Measurements from ENCODE around the gene CSF3R. TPM values are rescaled to one million over a fixed set of nuclear protein-coding genes. Genes with fewer than 3 reads are reported as not detected.

CSF3R gene
- total and polyA plus RNA-seq, 9 of the 15 experiments (the other 6 are each of a cell fraction or from before 2014, with no cell fraction given) = 0.21 to 0.86 (median 0.40) TPM; not detected in 1

DNA sequence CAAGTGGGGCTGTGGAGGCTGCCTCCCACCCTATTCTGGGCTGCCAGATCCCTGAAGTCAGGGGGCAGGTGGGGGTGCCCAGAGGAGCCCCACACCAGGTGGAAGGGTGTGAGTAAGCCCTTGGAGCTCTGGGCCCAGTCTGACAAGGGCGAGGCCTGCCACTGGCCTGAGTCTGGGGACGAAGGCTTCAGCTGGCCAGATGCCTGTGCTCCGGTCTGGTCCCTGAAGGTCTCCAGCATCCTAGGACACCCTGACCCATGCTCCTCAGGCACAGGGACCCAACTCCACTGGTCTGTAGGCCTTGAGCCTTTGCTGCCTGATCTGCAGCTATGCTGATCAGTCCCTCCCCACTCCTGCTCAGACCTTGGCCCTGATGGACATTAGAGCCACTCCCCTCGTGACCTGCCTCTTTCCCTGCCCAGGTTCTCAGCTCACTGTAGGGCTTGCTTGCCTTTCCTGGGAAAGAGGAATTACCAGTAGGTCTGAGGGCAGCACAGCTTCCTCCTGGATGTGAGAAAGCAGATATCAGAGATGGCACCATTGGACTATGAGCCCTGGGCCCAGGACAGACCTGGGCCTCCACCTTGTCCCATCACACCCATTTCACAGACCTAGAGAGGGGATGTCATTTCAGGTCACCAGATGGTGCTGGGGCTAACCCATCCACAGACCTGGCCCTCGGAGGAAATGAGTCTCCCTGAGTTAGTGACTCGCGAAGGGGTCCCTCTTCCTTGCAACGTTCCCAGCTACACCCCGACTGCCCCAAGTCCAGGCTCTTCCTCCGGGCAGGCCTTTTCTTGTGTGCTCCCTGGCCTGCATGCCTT, 32.8 kb upstream of the CSF3R start:
- Histone ChIP-seq H3K27me3 (ENCODE audit: control insufficient read depth in 2 of 2, insufficient read depth in 2 of 2, low read length in 2 of 2) (no peaks in the 10 kb centered on the region), H3K4me3 (no peak overlapping the region), H3K4me1 (replicated peaks in 1 of 2; ENCODE audit: control insufficient read depth in 2 of 2, insufficient read depth in 2 of 2, low read length in 2 of 2) (peaks cover 29 to 37% of the 10 kb centered on the region in 2 experiments; a peak in 4 of 5 replicates), H3K9me1 (ENCODE audit: control insufficient read depth, insufficient read depth, low read length) (no peaks in the 10 kb centered on the region), H3K9ac (ENCODE audit: insufficient read depth in 1 of 2, low read depth in 2 of 2, low read length in 2 of 2) (no peak overlapping the region), H3K79me2 (ENCODE audit: control insufficient read depth, insufficient read depth, low read length) (no peaks in the 10 kb centered on the region), H4K20me1 (replicated peaks; ENCODE audit: control insufficient read depth, insufficient read depth, low read length) (no peaks in the 10 kb centered on the region), H3K36me3 (ENCODE audit: control insufficient read depth, insufficient read depth, low read length) (no peaks in the 10 kb centered on the region), H2AFZ (ENCODE audit: low read depth, low read length) (no peak overlapping the region), H3K4me2 (ENCODE audit: insufficient read depth, low read length) (no peak overlapping the region), H3K9me3 (replicated peaks; ENCODE audit: control insufficient read depth, insufficient read depth, low read depth, low read length) (no peaks in the 10 kb centered on the region), H3K27ac (ENCODE audit: extremely low read depth, low read depth, low read length) (no peak overlapping the region)
- BruUV-seq (replicated peaks) = no TSS peak
- CTCF ChIA-PET (ENCODE audit: low intra/inter-chr PET ratio) = interaction anchor here (1.2 to 1.4 kb wide), 2 partner anchors 135 to 808 kb away, joined by 5 to 6 read pairs; no protein-coding TSS in a partner anchor
- FAIRE-seq = no peak
- ATAC-seq = no peak
- in situ Hi-C loops (cut with MboI) = no loop called here
- POLR2A ChIA-PET = interaction anchor here (0.6 to 1.4 kb wide), 6 partner anchors 19 to 877 kb away, joined by 3 to 4 read pairs (median 3); no protein-coding TSS in a partner anchor
- intact Hi-C loops (cut with micrococcal nuclease) = loop anchor here (2.0 kb wide), 1 partner anchor 37 kb away; no protein-coding TSS in a partner anchor
- TF ChIP-seq ZC3H4 (CRISPR knock-in tag; IDR thresholded peaks at IDR 0.05; ENCODE audit: borderline replicate concordance) (0 out of 2 replicates have a peak, but pooled peaks have one; percentile 27), NR1H2 (CRISPR knock-in tag; IDR thresholded peaks at IDR 0.05) (no peak)
- no peak for DNase-seq (ENCODE audit: extremely low read depth in 1 of 4, low spot score in 3 of 4)
- 42% methylated on average over 10 of the region's 10 CpGs for WGBS (ENCODE audit: insufficient coverage, low coverage, missing lambda C conversion rate)

DNA sequence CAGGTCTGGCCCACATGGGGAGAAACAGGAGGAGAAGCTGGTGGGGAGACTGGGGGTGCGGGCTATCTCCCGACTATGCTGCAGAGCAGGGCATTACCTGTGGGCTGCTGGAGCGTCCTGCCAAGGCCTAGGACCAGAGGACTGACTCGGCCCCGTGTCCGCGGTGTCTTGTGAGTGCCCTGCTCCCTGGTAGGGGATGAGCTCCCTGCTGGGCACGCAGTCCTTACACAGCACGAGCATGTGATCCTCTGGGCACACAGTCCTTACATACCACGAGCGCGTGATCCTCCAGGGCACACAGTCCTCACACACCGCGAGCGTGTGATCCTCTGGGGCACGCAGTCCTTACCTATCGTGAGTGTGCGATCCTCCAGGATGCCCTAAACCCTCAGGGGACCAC, 31.8 kb upstream of the CSF3R start:
- H2AFZ ChIP-seq (ENCODE audit: low read depth, low read length) = peak overlapping the region; percentile 88
- no TSS peak for BruUV-seq (replicated peaks)
- intact Hi-C loops (cut with micrococcal nuclease) (no loop called here), in situ Hi-C loops (cut with MboI) (no loop called here)
- DNase-seq (ENCODE audit: extremely low read depth in 1 of 4, low spot score in 3 of 4) = no peak
- no peaks in the 10 kb centered on the region for H4K20me1 ChIP-seq (replicated peaks; ENCODE audit: control insufficient read depth, insufficient read depth, low read length)
- H3K9me1 ChIP-seq (ENCODE audit: control insufficient read depth, insufficient read depth, low read length) = no peaks in the 10 kb centered on the region
- no peaks in the 10 kb centered on the region for H3K79me2 ChIP-seq (ENCODE audit: control insufficient read depth, insufficient read depth, low read length)
- no peak overlapping the region for H3K27ac ChIP-seq (ENCODE audit: extremely low read depth, low read depth, low read length)
- no peak for ATAC-seq
- ChIA-PET POLR2A (interaction anchor here (0.8 to 0.9 kb wide), 2 partner anchors 16 to 28 kb away, joined by 3 read pairs; no protein-coding TSS in a partner anchor), CTCF (ENCODE audit: low intra/inter-chr PET ratio) (no interaction called here)
- no peak for FAIRE-seq
- no peaks in the 10 kb centered on the region for H3K9me3 ChIP-seq (replicated peaks; ENCODE audit: control insufficient read depth, insufficient read depth, low read depth, low read length)
- peaks cover 29 to 37% of the 10 kb centered on the region in 2 experiments; a peak in 4 of 5 replicates for H3K4me1 ChIP-seq (replicated peaks in 1 of 2; ENCODE audit: control insufficient read depth in 2 of 2, insufficient read depth in 2 of 2, low read length in 2 of 2)
- H3K4me2 ChIP-seq (ENCODE audit: insufficient read depth, low read length) = no peak overlapping the region; the same call in 1 of the 2 replicates
- H3K9ac ChIP-seq (ENCODE audit: insufficient read depth in 1 of 2, low read depth in 2 of 2, low read length in 2 of 2) = peak overlapping the region in 1 of 2 experiments; percentile 81; a peak in 2 of 4 replicates
- H3K36me3 ChIP-seq (ENCODE audit: control insufficient read depth, insufficient read depth, low read length) = no peaks in the 10 kb centered on the region
- 68% methylated on average over 18 of the region's 18 CpGs for WGBS (ENCODE audit: insufficient coverage, low coverage, missing lambda C conversion rate)
- H3K27me3 ChIP-seq (ENCODE audit: control insufficient read depth in 2 of 2, insufficient read depth in 2 of 2, low read length in 2 of 2) = peaks cover 0 to 4% of the 10 kb centered on the region in 2 experiments; a peak in 2 of 5 replicates
- no peak overlapping the region for H3K4me3 ChIP-seq
- TF ChIP-seq ZNF780A (CRISPR knock-in tag; IDR thresholded peaks at IDR 0.05) (no peak), KHSRP (IDR thresholded peaks at IDR 0.05) (no peak), EZH2 (IDR thresholded peaks at IDR 0.05; ENCODE audit: borderline replicate concordance, low read depth, low read length) (no peak), KLF1 (tag; IDR thresholded peaks at IDR 0.05) (no peak), SAFB2 (IDR thresholded peaks at IDR 0.05; ENCODE audit: borderline replicate concordance, low read depth, low read length, severe bottlenecking) (no peak), SIX5 (IDR thresholded peaks at IDR 0.05; ENCODE audit: borderline replicate concordance in 1 of 2, insufficient read depth in 1 of 2, low read depth in 1 of 2, low read length in 2 of 2) (no peak), NR4A1 (CRISPR knock-in tag; IDR thresholded peaks at IDR 0.05) (no peak), NR4A1 (tag; IDR thresholded peaks at IDR 0.05) (no peak), SOX6 (IDR thresholded peaks at IDR 0.05) (no peak)
- TF ChIP-seq, protein P1, sequence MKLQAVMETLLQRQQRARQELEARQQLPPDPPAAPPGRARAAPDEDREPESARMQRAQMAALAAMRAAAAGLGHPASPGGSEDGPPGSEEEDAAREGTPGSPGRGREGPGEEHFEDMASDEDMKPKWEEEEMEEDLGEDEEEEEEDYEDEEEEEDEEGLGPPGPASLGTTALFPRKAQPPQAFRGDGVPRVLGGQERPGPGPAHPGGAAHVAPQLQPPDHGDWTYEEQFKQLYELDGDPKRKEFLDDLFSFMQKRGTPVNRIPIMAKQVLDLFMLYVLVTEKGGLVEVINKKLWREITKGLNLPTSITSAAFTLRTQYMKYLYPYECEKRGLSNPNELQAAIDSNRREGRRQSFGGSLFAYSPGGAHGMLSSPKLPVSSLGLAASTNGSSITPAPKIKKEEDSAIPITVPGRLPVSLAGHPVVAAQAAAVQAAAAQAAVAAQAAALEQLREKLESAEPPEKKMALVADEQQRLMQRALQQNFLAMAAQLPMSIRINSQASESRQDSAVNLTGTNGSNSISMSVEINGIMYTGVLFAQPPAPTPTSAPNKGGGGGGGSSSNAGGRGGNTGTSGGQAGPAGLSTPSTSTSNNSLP (IDR thresholded peaks at IDR 0.05; ENCODE audit: borderline replicate concordance, low read depth, low read length) = no peak

Data from K562 (cell line).